IPS-18c (cell line): ENCODE data around the gene GTF3A.

Source experiments
- H3K4me3 ChIP-seq: 2 replicates; pipeline ENCODE4 v1.7.0; 2013; ENCODE audit warnings: low read depth, mild to moderate bottlenecking, low read length, moderate library complexity; ENCODE audit not compliant: insufficient read depth
- H3K9me3 ChIP-seq: one replicate; pipeline ENCODE4 v1.6.1; 2013; ENCODE audit warnings: mild to moderate bottlenecking, low read length, moderate library complexity; ENCODE audit not compliant: control insufficient read depth, insufficient read depth

Gene GTF3A

GRCh38 chr13:27401210-27401609 lies 23.2 kb upstream of the GTF3A start:
- Histone ChIP-seq H3K9me3 (no peaks in the 10 kb centered on the region), H3K4me3 (no peak overlapping the region)

- no peaks in the 10 kb centered on the region for H3K9me3 ChIP-seq
- no peak overlapping the region for H3K4me3 ChIP-seq
These were observed 21.2 kb upstream of the GTF3A start for GRCh38 chr13:27403203-27403678.

GRCh38 chr13:27403727-27404385 lies 20.6 kb upstream of the GTF3A start:
- no peaks in the 10 kb centered on the region for H3K9me3 ChIP-seq
- H3K4me3 ChIP-seq, result no peak overlapping the region

GRCh38 chr13:27404680-27405079 lies 19.7 kb upstream of the GTF3A start:
- H3K4me3 ChIP-seq, result no peak overlapping the region

GRCh38 chr13:27405546-27406134 lies 18.8 kb upstream of the GTF3A start:
- H3K4me3 ChIP-seq, result no peak overlapping the region

More at GRCh38 chr13:27404680-27405079, 19.7 kb upstream of the GTF3A start:
- H3K9me3 ChIP-seq, result no peaks in the 10 kb centered on the region

GRCh38 chr13:27406178-27406939 lies 18.1 kb upstream of the GTF3A start:
- Histone ChIP-seq H3K4me3 (no peak overlapping the region), H3K9me3 (no peaks in the 10 kb centered on the region)

More at GRCh38 chr13:27405546-27406134, 18.8 kb upstream of the GTF3A start:
- H3K9me3 ChIP-seq, result no peaks in the 10 kb centered on the region

GRCh38 chr13:27408074-27408473 lies 16.3 kb upstream of the GTF3A start:
- no peak overlapping the region for H3K4me3 ChIP-seq
- H3K9me3 ChIP-seq, result no peaks in the 10 kb centered on the region

- Histone ChIP-seq H3K9me3 (no peaks in the 10 kb centered on the region), H3K4me3 (no peak overlapping the region)
These were observed 15.4 kb upstream of the GTF3A start for GRCh38 chr13:27409013-27409412.

GRCh38 chr13:27411341-27411740 lies 13.1 kb upstream of the GTF3A start:
- H3K4me3 ChIP-seq, result no peak overlapping the region

GRCh38 chr13:27415116-27415515 lies 9.3 kb upstream of the GTF3A start:
- no peak overlapping the region for H3K4me3 ChIP-seq
- no peaks in the 10 kb centered on the region for H3K9me3 ChIP-seq

More at GRCh38 chr13:27411341-27411740, 13.1 kb upstream of the GTF3A start:
- no peaks in the 10 kb centered on the region for H3K9me3 ChIP-seq

GRCh38 chr13:27419328-27419727 lies 5.1 kb upstream of the GTF3A start:
- no peaks in the 10 kb centered on the region for H3K9me3 ChIP-seq
- H3K4me3 ChIP-seq, result no peak overlapping the region

GRCh38 chr13:27421101-27421871 lies 3.1 kb upstream of the GTF3A start:
- H3K9me3 ChIP-seq, result no peaks in the 10 kb centered on the region
- H3K4me3 ChIP-seq, result no peak overlapping the region

GRCh38 chr13:27423333-27423732 lies 1.1 kb upstream of the GTF3A start:
- Histone ChIP-seq H3K9me3 (no peaks in the 10 kb centered on the region), H3K4me3 (no peak overlapping the region)

GRCh38 chr13:27425158-27425917 lies 919 bp downstream of the GTF3A start:
- peak overlapping the region; percentile 83 for H3K4me3 ChIP-seq
- H3K9me3 ChIP-seq, result no peaks in the 10 kb centered on the region

- Histone ChIP-seq H3K4me3 (peak overlapping the region; percentile 83; the same call in 1 of the 2 replicates), H3K9me3 (no peaks in the 10 kb centered on the region)
These were observed 1.7 kb downstream of the GTF3A start for GRCh38 chr13:27425918-27426630.

- no peak overlapping the region for H3K4me3 ChIP-seq
- H3K9me3 ChIP-seq, result no peaks in the 10 kb centered on the region
These were observed 3.2 kb downstream of the GTF3A start for GRCh38 chr13:27427641-27428040.
